Measurements from ENCODE around the gene TSPAN31.

TSPAN31 gene

GRCh38 chr12:57741844-57742738, 2.7 kb upstream of the TSPAN31 start:
- Histone ChIP-seq H3K9ac (ENCODE audit: low read depth in 1 of 2, low read length in 2 of 2) (peak overlapping the region; percentile 5 to 27), H3K4me3 (ENCODE audit: low read length in 2 of 2) (peak overlapping the region; percentile 44 to 80), H3K27me3 (ENCODE audit: control insufficient read depth in 2 of 2, insufficient read depth in 2 of 2, low read length in 2 of 2) (peaks cover 8 to 32% of the 10 kb centered on the region in 2 donors), H3K4me1 (ENCODE audit: control insufficient read depth in 2 of 2, insufficient read depth in 2 of 2, low read length in 2 of 2) (peaks cover 16% of the 10 kb centered on the region in 2 donors), H3K9me3 (ENCODE audit: control insufficient read depth in 2 of 2, low read length in 2 of 2) (no peaks in the 10 kb centered on the region), H3K36me3 (ENCODE audit: control insufficient read depth in 2 of 2, insufficient read depth in 2 of 2, low read length in 2 of 2) (peaks cover 4 to 5% of the 10 kb centered on the region in 2 donors), H3K27ac (ENCODE audit: low read depth in 2 of 2, low read length in 2 of 2) (peak overlapping the region; percentile 43 to 45)

- no peak overlapping the region for H3K9ac ChIP-seq (ENCODE audit: low read depth in 1 of 2, low read length in 2 of 2)
- H3K4me1 ChIP-seq (ENCODE audit: control insufficient read depth in 2 of 2, insufficient read depth in 2 of 2, low read length in 2 of 2), result peaks cover 14 to 16% of the 10 kb centered on the region in 2 donors
- H3K36me3 ChIP-seq (ENCODE audit: control insufficient read depth in 2 of 2, insufficient read depth in 2 of 2, low read length in 2 of 2), result peaks cover 14 to 15% of the 10 kb centered on the region in 2 donors
- H3K27ac ChIP-seq (ENCODE audit: low read depth in 2 of 2, low read length in 2 of 2), result no peak overlapping the region
- H3K9me3 ChIP-seq (ENCODE audit: control insufficient read depth in 2 of 2, low read length in 2 of 2), result no peaks in the 10 kb centered on the region
- H3K4me3 ChIP-seq (ENCODE audit: low read length in 2 of 2), result peak overlapping the region in 1 of 2 donors; percentile 98
- peaks cover 6 to 28% of the 10 kb centered on the region in 2 donors for H3K27me3 ChIP-seq (ENCODE audit: control insufficient read depth in 2 of 2, insufficient read depth in 2 of 2, low read length in 2 of 2)
These were observed 1.1 kb upstream of the TSPAN31 start for GRCh38 chr12:57743769-57744168.

DNA sequence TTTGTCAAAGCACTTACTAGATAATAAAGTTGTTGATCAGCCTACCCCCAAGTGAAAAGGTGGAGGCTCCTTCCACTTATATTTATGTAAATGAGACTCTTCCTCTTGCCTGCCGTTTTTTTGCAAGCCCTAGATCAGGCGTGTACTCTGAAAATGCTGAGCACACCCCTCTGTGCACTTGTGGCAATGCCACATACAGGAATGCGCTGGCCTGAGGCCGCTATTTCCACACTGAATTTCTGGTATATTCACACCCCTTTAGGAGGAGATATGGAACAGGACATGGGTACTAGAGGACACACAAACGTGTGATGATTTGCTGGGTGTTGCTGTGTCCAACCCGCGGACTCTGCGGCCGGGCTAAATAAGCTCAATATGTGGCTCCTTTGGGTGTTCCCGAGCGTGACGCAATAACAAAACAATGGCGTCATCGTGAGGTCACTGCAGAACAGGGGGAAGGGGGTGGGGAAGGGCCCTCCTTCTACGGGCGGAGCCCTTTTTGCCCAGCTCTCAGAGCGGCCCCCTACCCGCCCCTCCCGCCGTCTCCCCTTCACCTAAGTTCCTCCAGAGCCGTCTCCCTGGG, 554 bp upstream of the TSPAN31 start:
- Histone ChIP-seq H3K9me3 (ENCODE audit: control insufficient read depth in 2 of 2, low read length in 2 of 2) (no peaks in the 10 kb centered on the region), H3K9ac (ENCODE audit: low read depth in 1 of 2, low read length in 2 of 2) (peak overlapping the region; percentile 92 to 100), H3K36me3 (ENCODE audit: control insufficient read depth in 2 of 2, insufficient read depth in 2 of 2, low read length in 2 of 2) (peaks cover 19 to 20% of the 10 kb centered on the region in 2 donors), H3K27me3 (ENCODE audit: control insufficient read depth in 2 of 2, insufficient read depth in 2 of 2, low read length in 2 of 2) (peaks cover 3 to 23% of the 10 kb centered on the region in 2 donors), H3K4me3 (ENCODE audit: low read length in 2 of 2) (peak overlapping the region; percentile 81 to 98), H3K27ac (ENCODE audit: low read depth in 2 of 2, low read length in 2 of 2) (peak overlapping the region; percentile 91 to 93), H3K4me1 (ENCODE audit: control insufficient read depth in 2 of 2, insufficient read depth in 2 of 2, low read length in 2 of 2) (peaks cover 14 to 16% of the 10 kb centered on the region in 2 donors)

DNA sequence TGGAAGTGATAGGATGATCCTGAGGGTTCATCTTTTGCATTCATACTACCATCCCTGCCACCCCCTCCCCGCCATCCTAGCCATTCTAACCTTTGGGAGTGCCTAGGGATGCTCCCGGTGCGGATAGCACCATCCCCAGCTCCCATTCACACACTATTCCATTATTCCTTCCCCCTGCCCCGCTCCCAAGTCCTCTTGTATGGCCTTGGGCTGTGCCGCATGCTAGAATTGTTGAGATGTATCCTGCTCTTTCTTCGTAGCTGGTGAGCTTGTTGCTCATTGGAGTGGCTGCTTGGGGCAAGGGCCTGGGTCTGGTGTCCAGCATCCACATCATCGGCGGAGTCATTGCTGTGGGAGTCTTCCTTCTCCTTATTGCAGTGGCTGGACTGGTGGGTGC, 644 bp downstream of the TSPAN31 start:
- Histone ChIP-seq H3K9ac (ENCODE audit: low read depth in 1 of 2, low read length in 2 of 2) (peak overlapping the region; percentile 92 to 100), H3K9me3 (ENCODE audit: control insufficient read depth in 2 of 2, low read length in 2 of 2) (no peaks in the 10 kb centered on the region), H3K4me1 (ENCODE audit: control insufficient read depth in 2 of 2, insufficient read depth in 2 of 2, low read length in 2 of 2) (peaks cover 14 to 16% of the 10 kb centered on the region in 2 donors), H3K36me3 (ENCODE audit: control insufficient read depth in 2 of 2, insufficient read depth in 2 of 2, low read length in 2 of 2) (peaks cover 23 to 26% of the 10 kb centered on the region in 2 donors), H3K4me3 (ENCODE audit: low read length in 2 of 2) (peak overlapping the region; percentile 81 to 98), H3K27me3 (ENCODE audit: control insufficient read depth in 2 of 2, insufficient read depth in 2 of 2, low read length in 2 of 2) (peaks cover 0 to 17% of the 10 kb centered on the region in 2 donors), H3K27ac (ENCODE audit: low read depth in 2 of 2, low read length in 2 of 2) (peak overlapping the region; percentile 91 to 93)

- H3K4me1 ChIP-seq (ENCODE audit: control insufficient read depth in 2 of 2, insufficient read depth in 2 of 2, low read length in 2 of 2), result peaks cover 15 to 16% of the 10 kb centered on the region in 2 donors
- peaks cover 0 to 12% of the 10 kb centered on the region in 2 donors for H3K27me3 ChIP-seq (ENCODE audit: control insufficient read depth in 2 of 2, insufficient read depth in 2 of 2, low read length in 2 of 2)
- H3K27ac ChIP-seq (ENCODE audit: low read depth in 2 of 2, low read length in 2 of 2), result no peak overlapping the region
- peak overlapping the region; percentile 81 to 98 for H3K4me3 ChIP-seq (ENCODE audit: low read length in 2 of 2)
- peaks cover 26 to 29% of the 10 kb centered on the region in 2 donors for H3K36me3 ChIP-seq (ENCODE audit: control insufficient read depth in 2 of 2, insufficient read depth in 2 of 2, low read length in 2 of 2)
- H3K9me3 ChIP-seq (ENCODE audit: control insufficient read depth in 2 of 2, low read length in 2 of 2), result no peaks in the 10 kb centered on the region
- H3K9ac ChIP-seq (ENCODE audit: low read depth in 1 of 2, low read length in 2 of 2), result no peak overlapping the region
These were observed 1.2 kb downstream of the TSPAN31 start for GRCh38 chr12:57746025-57746424.

DNA sequence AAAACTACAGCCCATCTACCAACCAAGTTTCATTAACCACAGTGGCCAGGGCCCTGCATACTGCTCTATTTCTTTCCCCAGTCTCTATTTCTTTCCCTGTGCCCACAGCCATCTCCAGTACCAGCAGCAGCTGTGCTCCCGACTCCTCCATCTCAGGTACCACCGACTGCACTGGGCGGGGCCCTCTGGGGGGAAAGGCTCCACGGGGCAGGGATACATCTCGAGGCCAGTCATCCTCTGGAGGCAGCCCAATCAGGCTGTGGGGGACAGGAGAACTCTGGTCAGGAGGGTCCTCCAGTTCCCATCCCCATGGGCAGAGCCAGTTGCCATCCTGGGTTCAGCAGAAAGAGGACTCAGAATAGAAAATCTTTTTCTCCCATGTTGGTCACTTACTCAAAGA, 4.2 kb downstream of the TSPAN31 start:
- peaks cover 26 to 29% of the 10 kb centered on the region in 2 donors for H3K36me3 ChIP-seq (ENCODE audit: control insufficient read depth in 2 of 2, insufficient read depth in 2 of 2, low read length in 2 of 2)
- no peak overlapping the region for H3K27ac ChIP-seq (ENCODE audit: low read depth in 2 of 2, low read length in 2 of 2)
- H3K9me3 ChIP-seq (ENCODE audit: control insufficient read depth in 2 of 2, low read length in 2 of 2), result no peaks in the 10 kb centered on the region
- H3K4me1 ChIP-seq (ENCODE audit: control insufficient read depth in 2 of 2, insufficient read depth in 2 of 2, low read length in 2 of 2), result peaks cover 33 to 34% of the 10 kb centered on the region in 2 donors
- no peak overlapping the region for H3K9ac ChIP-seq (ENCODE audit: low read depth in 1 of 2, low read length in 2 of 2)
- no peaks in the 10 kb centered on the region for H3K27me3 ChIP-seq (ENCODE audit: control insufficient read depth in 2 of 2, insufficient read depth in 2 of 2, low read length in 2 of 2)
- H3K4me3 ChIP-seq (ENCODE audit: low read length in 2 of 2), result no peak overlapping the region

GRCh38 chr12:57750561-57751431, 6.0 kb downstream of the TSPAN31 start:
- peaks cover 31 to 32% of the 10 kb centered on the region in 2 donors for H3K4me1 ChIP-seq (ENCODE audit: control insufficient read depth in 2 of 2, insufficient read depth in 2 of 2, low read length in 2 of 2)
- no peak overlapping the region for H3K27ac ChIP-seq (ENCODE audit: low read depth in 2 of 2, low read length in 2 of 2)
- no peaks in the 10 kb centered on the region for H3K27me3 ChIP-seq (ENCODE audit: control insufficient read depth in 2 of 2, insufficient read depth in 2 of 2, low read length in 2 of 2)
- H3K4me3 ChIP-seq (ENCODE audit: low read length in 2 of 2), result peak overlapping the region in 1 of 2 donors; percentile 89
- peak overlapping the region; percentile 88 to 89 for H3K9ac ChIP-seq (ENCODE audit: low read depth in 1 of 2, low read length in 2 of 2)
- H3K36me3 ChIP-seq (ENCODE audit: control insufficient read depth in 2 of 2, insufficient read depth in 2 of 2, low read length in 2 of 2), result peaks cover 26 to 29% of the 10 kb centered on the region in 2 donors
- no peaks in the 10 kb centered on the region for H3K9me3 ChIP-seq (ENCODE audit: control insufficient read depth in 2 of 2, low read length in 2 of 2)

GRCh38 chr12:57751432-57751787, 6.6 kb downstream of the TSPAN31 start:
- H3K9me3 ChIP-seq (ENCODE audit: control insufficient read depth in 2 of 2, low read length in 2 of 2), result no peaks in the 10 kb centered on the region
- peaks cover 26 to 29% of the 10 kb centered on the region in 2 donors for H3K36me3 ChIP-seq (ENCODE audit: control insufficient read depth in 2 of 2, insufficient read depth in 2 of 2, low read length in 2 of 2)
- peaks cover 35 to 36% of the 10 kb centered on the region in 2 donors for H3K4me1 ChIP-seq (ENCODE audit: control insufficient read depth in 2 of 2, insufficient read depth in 2 of 2, low read length in 2 of 2)
- H3K9ac ChIP-seq (ENCODE audit: low read depth in 1 of 2, low read length in 2 of 2), result peak overlapping the region; percentile 88 to 89
- no peaks in the 10 kb centered on the region for H3K27me3 ChIP-seq (ENCODE audit: control insufficient read depth in 2 of 2, insufficient read depth in 2 of 2, low read length in 2 of 2)
- peak overlapping the region; percentile 83 to 89 for H3K4me3 ChIP-seq (ENCODE audit: low read length in 2 of 2)
- H3K27ac ChIP-seq (ENCODE audit: low read depth in 2 of 2, low read length in 2 of 2), result peak overlapping the region; percentile 85 to 86

DNA sequence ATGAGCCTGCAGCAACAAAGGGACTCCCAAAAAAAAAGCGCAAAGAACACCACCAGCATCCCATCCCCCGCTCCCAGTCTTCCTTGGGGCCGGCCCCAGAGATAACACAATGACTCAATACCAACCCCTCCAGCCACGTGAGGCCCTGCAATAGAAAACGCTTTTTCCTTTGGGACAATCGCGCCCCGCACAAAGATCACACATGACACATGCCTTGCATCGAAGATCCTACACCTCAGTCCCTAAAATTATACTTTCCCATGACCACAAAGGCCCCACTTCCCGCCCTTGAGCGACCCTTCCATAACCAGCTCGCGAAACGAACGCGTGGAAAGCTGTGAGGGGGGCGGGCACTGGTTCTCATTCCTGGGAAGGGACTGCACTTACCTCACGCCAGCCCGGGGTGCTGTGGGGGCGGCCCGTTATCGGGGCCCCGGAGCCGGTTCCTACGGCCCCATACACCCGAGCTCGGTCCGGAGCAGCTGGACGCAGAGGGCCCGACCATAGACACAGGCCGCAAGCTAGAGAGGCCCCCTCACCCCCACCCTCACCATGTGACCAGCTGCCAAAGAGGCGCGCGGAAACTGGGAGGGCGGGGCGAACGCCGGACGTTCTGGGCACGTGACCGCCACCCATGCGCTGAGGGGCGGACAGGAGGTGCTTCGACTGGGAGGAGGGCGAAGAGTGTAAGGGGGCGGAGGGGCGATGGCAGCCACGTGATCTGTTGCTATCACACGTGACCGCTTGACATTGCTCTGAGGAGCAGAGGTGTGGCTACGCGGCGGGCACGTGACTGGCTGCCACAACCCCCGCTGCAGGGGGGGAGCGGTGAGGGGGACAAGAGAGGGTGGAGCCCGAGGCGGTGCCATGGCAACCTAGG, 7.2 kb downstream of the TSPAN31 start, which contains the start of gene CDK4:
Gene CDK4 (minus strand): TSS at position 523 of the 880 bp plus-strand sequence. CDS start 593 bp downstream, outside the sequence.
- Histone ChIP-seq H3K4me1 (ENCODE audit: control insufficient read depth in 2 of 2, insufficient read depth in 2 of 2, low read length in 2 of 2) (peaks cover 40% of the 10 kb centered on the region in 2 donors), H3K9ac (ENCODE audit: low read depth in 1 of 2, low read length in 2 of 2) (peak within 1 kb of the TSS; percentile 88 to 89), H3K27me3 (ENCODE audit: control insufficient read depth in 2 of 2, insufficient read depth in 2 of 2, low read length in 2 of 2) (no peaks in the 10 kb centered on the region), H3K4me3 (ENCODE audit: low read length in 2 of 2) (peak within 1 kb of the TSS; percentile 83 to 89), H3K36me3 (ENCODE audit: control insufficient read depth in 2 of 2, insufficient read depth in 2 of 2, low read length in 2 of 2) (peaks cover 22 to 26% of the 10 kb centered on the region in 2 donors), H3K9me3 (ENCODE audit: control insufficient read depth in 2 of 2, low read length in 2 of 2) (no peaks in the 10 kb centered on the region), H3K27ac (ENCODE audit: low read depth in 2 of 2, low read length in 2 of 2) (peak within 1 kb of the TSS; percentile 85 to 86)

Data from mucosa of rectum (tissue), 2 donors.